Measurements from ENCODE around the gene TSSC4.

- TF ChIP-seq CTCF (IDR thresholded peaks at IDR 0.05; ENCODE audit: insufficient read depth, low read length) (no peak), POLR2AphosphoS5 (IDR thresholded peaks at IDR 0.05; ENCODE audit: low read depth) (no peak), SPI1 (IDR thresholded peaks at IDR 0.05; ENCODE audit: borderline replicate concordance, low read depth) (no peak)
These were observed 9.3 kb downstream of the TSSC4 start for GRCh38 chr11:2409611-2410468.

Data from HL-60 (cell line).